Stimulated activated CD4-positive, alpha-beta T cell treated with anti-CD3 and anti-CD28 coated beads, Interleukin-2, amount 100 ng/mL, for 48 hours (primary cell): ENCODE results near the gene PTPRZ1.

Source experiments
- DNase-seq, 2 donors: peaks; one replicate each; pipeline ENCODE4 v3.0.0-alpha.2; 2020

PTPRZ1 gene

DNA sequence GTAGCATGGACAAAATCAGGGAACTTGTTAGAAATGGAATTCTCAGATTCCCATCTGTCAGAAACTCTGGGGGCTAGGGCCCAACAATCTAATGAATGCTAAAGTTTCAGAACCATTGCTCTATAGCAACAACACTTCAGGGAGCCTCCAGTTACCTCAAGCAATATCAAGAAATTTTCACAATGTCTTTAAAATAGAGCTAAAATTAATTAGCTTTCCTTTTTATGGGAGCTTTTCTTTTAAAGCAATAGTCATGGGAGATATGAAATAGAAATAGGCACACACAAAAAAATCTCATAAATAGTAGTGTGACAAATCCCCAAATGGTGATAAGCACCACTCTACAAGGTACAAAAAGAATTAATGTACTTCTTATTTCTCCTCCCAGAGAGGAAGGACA is 190.2 kb downstream of the PTPRZ1 start:
- DNase-seq = no peak

DNA sequence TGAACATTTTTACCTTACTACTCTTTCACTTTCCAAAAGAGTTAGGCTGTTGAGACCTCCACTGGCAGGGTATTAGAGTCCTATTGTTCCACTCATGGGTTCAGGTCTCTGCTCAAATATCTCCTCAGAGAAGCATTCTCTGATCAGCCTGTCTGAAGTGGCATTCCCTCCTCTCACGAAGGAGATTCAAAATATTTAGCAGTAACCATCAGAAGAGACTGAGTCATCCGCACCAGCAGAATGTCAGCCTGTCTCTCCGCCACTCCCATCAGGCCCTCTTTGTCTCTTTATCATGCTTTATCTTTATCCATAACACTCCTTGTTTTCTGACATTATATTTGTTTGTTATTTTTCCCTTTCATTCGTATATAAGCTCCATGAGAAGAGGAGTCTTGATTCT is 192.0 kb downstream of the PTPRZ1 start:
- no peak for DNase-seq

DNA sequence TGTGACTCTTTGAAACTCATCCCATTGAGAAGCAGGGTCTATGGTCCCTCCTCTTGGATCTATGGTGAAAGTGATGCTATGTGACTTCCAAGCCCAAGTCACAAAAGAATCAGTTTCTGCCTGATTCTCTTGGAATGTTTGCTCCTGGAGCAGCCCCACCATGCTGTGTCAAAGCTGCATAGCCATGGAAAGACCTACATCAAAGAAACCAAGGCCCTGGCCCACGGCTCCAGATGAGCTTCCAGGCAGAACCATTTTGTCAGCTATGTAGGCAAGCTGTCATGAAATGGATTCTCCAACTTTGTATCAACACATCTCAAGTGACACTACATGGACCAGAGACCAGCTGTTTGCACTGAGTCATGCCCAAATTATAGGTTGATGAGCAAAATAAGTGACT is 194.1 kb downstream of the PTPRZ1 start:
- DNase-seq = no peak

DNA sequence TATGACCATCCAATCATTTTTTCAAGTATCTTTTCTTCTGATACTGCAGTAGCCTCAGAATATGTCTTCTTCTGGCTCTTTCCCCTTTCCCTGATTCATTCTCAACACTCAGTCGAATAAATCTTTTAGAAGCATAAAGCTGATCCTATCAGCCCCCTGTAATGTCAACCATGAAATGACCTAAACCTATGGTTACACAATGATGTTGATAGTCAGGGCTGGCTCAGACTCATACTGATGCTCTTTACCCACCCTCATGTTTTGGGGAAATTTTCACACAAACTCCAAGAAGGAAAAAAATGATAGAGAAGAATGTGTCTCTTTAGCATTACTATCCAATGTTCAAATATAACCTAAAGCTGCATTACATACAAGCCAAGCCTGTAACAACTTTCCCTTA is 195.1 kb downstream of the PTPRZ1 start:
- DNase-seq = no peak

DNA sequence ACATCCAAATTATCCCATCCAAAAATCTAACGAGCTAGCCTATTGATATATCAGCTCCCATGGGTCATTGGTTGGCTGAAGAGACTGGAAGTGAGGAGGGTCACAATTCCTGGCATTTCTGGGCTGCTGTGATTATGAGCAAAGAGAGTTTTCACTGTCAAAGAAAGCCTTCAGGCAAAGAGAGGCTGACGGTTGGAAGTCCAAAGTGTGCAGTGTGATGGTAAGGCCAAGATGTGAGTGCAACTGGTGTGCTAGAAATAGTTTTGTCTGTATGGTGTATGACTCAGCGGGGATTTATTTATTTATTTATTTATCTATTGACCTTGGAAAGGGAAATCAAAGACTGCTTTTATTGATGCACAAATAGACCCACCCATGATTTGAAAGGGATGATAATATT is 196.0 kb downstream of the PTPRZ1 start:
- no peak for DNase-seq

DNA sequence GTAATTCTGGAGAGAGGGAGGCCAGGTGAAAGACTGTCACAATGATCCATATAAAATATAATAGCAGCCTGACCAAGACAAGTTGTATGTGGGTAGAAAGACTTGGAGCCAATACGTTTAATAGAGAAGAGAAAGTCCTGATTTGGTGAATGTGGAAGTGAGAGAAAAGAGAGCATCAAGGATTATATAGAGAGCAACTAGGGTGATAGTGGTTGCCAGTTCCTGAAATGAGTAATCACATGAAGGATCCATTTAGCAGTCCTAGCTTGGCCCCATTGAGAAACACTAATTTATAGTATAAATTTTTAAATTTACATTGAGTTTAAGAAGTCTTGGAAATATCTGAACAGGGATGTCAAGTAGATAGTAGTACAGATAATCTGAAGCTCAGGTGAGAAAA is 197.1 kb downstream of the PTPRZ1 start:
- DNase-seq = no peak

DNA sequence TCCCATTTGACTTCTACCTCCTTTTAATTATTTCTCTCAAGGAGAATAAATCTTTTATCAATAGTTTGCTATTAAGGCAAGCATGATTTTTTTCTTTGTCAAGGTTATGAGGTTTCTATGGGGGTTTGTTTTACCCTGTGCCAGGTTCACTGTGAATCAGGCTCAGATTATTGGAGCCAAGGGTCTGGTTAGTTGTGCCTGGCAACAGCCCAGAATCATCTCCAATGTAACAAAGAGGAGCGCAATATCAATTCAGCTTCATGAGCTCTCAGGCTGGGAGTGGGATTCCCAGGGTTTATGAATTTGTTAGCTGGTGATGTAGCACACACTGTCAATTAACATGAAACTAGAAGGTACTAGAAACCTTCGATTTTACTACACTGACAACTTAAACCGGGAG is 197.9 kb downstream of the PTPRZ1 start:
- no peak for DNase-seq

DNA sequence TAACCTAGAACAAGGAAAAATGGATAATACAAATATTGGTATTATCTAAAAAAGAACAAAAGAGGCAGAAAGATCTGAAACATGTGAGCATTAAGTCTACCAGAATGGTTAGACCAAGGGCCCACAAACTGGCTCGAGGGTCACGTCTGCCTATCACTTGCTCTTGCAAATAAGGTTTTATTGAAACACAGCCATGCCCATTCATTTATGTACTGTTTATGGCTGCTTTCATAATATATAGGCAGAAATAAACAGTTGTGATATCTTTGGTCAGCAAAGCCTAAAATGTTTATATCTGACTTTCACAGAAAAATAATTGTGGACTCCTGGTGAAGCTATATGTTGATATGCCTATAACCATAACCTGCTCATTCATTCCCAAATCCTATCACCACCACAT is 199.3 kb downstream of the PTPRZ1 start:
- DNase-seq = no peak

DNA sequence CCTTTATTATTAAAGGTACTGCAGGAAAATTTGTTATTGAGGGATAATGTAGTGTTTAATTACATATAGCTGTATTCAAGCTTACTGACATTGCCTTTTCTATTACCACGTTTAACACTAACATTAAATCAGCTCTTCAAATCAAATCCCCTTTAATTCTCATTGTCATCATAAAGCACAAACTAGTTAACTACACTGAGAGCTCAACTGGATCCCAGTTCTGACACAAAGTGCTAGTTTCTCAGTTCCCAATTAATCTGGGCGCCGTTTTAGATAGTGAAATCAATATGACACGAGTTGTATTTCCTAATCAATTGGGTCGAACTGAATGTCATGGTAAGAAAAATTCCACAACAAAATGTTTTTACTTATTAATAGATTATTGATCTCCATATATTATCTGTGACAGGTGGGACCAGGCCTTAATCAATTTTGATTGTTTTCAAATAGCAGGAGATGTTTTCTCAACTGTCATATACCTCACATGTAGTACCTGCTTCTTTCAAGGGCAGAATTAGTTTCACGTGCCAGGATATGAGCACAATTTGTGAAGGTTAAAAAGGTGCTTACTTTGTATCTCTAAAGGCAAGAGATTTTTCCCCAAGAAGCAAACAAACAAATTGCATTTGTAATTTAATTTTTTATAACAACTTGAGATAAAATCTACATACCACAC is 200.1 kb downstream of the PTPRZ1 start:
- no peak for DNase-seq

DNA sequence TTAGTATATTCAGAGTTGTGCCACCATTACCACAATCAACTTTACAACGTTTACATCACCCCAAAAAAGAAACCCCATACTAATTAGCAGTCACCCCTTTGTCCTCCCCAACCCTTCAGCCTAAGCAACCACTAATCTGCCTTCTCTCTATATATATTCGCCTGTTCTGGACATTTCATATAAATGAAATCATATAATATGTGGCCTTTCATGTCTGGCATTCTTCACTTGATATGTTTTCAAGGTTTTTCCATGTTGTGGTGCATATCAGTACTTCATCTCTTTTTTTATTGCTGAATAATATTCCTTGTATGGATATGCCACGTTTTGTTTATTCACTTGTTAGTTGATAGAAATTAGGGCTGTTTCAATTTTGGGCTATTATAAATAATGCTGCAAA is 200.7 kb downstream of the PTPRZ1 start:
- DNase-seq = no peak

DNA sequence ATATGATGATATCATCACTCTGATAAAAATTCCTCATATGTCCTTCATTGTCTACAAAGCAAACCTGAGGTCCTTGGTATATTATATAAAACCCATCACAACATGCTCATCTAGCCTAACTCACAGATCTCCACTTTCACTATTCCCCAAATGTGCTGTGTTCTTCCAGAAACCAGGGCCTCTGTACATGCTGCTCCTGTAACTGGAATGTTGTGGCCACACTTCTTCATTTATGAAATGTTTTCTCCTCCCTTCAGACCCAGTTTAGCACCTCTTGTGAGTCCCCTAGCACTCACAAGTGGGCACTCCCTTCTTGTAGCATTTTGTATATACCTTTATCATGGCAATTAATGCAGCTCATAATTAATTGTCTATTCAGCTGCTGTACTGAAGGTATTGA is 209.2 kb downstream of the PTPRZ1 start:
- no peak for DNase-seq

DNA sequence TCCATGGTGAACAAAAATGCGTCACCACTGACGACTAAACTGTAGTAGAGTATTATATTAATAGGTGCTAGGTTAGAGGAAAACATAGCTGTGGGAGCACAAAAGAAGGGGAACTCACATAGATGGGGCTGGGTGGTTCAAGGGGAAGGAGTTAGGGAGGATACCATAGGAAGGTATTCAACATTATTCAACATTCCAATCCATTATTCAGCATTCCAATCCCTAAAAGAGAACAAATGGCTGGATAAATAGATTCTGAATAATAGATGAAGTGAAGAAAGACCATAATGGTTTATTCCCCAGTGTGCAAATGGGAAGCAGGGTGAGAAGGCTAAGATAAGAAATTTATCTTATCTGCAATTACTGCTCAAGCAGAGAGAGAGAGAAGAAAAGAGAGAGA is 209.7 kb downstream of the PTPRZ1 start:
- no peak for DNase-seq

DNA sequence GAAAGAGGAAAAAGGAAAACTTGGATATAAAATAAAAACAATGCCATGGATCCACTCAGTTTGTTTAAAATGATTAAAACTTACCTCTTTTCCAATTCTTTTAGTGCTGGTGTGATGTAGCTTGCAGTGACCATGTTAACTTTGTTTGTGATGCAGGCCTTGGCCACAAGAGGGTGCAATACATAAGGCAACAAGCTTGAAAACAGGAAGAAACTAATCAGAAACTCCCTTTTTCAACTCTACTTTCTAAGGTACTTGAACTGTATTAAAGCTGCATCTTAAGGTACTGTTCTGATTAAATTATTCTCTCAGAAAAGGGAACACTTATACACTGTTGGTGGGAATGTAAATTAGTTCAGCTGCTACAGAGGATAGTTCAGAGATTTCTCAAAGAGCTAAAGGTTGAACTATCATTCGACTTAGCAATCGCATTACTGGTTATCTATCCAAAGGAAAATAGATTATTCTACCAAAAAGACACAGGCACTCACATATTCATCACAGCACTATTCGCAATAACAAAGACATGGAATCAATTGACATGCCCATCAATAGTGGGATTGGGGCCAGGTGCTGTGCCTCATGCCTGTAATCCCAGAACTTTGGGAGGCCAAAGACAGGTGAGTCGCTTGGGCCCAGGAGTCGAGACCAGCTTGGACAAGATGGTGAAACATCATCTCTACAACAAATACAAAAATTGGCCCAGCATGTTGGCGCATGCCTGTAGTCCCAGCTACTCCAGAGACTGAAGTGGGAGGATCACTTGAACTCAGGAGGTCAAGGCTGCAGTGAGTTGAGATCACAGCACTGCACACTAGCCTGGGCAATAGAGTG is 220.2 kb downstream of the PTPRZ1 start:
- DNase-seq = peak; percentile 46 to 47

DNA sequence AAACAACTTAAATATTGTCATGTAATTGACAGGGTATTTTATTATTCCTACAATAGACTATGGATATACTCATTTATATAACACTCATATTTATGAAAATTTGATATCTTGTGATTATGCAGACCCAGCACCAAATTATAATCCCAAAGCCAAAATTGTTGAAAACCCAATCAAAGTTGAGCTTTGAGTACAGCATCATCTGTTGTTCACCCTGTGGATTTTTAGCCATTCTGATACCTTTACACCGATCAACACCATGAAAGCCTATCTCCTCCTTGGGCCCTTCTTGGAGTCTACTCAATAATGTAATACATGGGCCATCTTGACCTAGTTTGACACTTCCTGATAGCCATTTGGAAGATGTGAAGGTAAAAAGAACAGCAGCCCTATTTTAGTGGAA is 221.6 kb downstream of the PTPRZ1 start:
- no peak for DNase-seq

DNA sequence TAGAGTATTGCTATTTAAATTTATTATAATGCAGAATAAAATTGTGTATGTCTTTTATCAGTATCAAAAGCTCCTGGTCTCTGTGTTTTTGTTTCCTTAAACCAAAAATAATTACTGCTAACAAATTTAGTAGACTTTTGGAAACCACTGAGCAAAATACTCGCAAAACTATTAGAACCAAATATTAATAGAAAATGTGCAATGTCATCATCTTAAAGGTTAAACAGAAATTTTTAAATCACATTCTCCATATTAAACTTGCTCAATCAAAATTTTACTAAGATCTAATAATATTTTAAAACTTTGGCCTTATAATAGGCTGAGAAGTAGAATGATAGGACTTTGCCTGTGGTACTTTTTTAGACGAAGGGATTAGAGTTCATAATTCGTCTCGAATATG is 222.7 kb downstream of the PTPRZ1 start:
- no peak for DNase-seq

DNA sequence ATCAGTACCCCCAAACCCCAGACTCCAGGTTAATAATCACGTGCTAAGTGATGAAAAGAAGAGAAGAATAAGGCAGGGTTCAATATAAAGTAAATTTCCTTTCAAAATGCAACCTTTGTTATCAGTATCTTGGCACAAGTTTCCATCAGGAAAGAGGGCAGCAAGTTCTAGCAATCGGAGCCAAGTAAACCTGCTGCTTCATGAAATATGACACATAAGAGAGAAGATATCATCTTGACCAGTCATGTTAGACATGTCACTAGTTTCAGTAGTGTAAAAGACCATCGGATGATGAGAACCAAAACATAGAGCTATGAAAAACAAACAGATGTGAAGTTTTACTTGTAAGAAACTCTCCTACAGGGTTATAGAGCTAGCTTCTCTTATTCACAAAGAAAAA is 227.1 kb downstream of the PTPRZ1 start:
- no peak for DNase-seq

DNA sequence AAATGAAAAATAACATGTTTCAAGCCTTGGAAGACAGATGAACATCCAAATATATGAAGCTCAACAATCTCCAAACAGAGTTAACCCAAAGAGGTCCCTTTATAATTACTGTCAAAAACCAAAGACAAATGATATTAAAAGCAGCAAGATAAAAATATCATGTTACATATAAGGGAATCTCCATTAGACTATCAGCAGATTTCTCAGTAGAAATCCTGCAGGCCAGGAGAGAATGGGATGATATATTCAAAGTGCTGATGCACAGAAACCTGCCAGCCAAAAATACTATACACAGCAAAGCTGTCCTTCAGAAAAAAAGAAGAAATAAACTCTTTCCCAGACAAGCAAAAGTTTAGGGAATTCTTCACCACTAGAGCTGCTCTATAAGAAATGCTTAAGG is 230.1 kb downstream of the PTPRZ1 start:
- DNase-seq = no peak
